Subcutaneous abdominal adipose tissue (tissue), 5 donors: ENCODE results near the gene STARD4.

Experiments used
- H3K27ac ChIP-seq: one replicate; pipeline ENCODE4 v1.7.0; 2013; ENCODE audit warnings: low read depth, mild to moderate bottlenecking, inconsistent platforms, low read length, moderate library complexity
- H3K27me3 ChIP-seq, 5 donors: one replicate each; pipeline ENCODE4 v1.7.0; 2013; ENCODE audit warnings: low read length in 5 of 5, inconsistent platforms in 1 of 5; ENCODE audit not compliant: control insufficient read depth in 5 of 5, insufficient read depth in 4 of 5
- H3K36me3 ChIP-seq, 5 donors: one replicate each; pipeline ENCODE4 v1.7.0; 2013; ENCODE audit warnings: low read length in 5 of 5; ENCODE audit not compliant: control insufficient read depth in 5 of 5, insufficient read depth in 5 of 5
- H3K4me1 ChIP-seq, 5 donors: one replicate each; pipeline ENCODE4 v1.7.0; 2013; ENCODE audit warnings: low read length in 5 of 5, mild to moderate bottlenecking in 3 of 5, moderate library complexity in 1 of 5; ENCODE audit not compliant: control insufficient read depth in 5 of 5, insufficient read depth in 5 of 5
- H3K4me3 ChIP-seq, 5 donors: one replicate each; pipeline ENCODE4 v1.7.0; 2013; ENCODE audit warnings: low read length in 5 of 5, low read depth in 1 of 5
- H3K9ac ChIP-seq, 5 donors: one replicate each; pipeline ENCODE4 v1.7.0; 2013; ENCODE audit warnings: low read length in 5 of 5, mild to moderate bottlenecking in 4 of 5, moderate library complexity in 3 of 5
- H3K9me3 ChIP-seq, 5 donors: one replicate each; pipeline ENCODE4 v1.7.0; 2013; ENCODE audit warnings: low read length in 5 of 5; ENCODE audit not compliant: control insufficient read depth in 5 of 5
- donor health status: healthy.
- donor health status: healthy.
- donor health status: healthy.
- donor health status: healthy.
- donor health status: healthy.

Gene STARD4

GRCh38 chr5:111512375-111513130 lies at the start of gene STARD4:
Gene STARD4 (minus strand): TSS chr5:111512535. CDS start chr5:111507433, 5,102 bp downstream.
- Histone ChIP-seq H3K36me3 (no peaks in the 10 kb centered on the region), H3K9me3 (no peaks in the 10 kb centered on the region), H3K4me3 (peak within 1 kb of the TSS; percentile 84 to 94 (median 88)), H3K27me3 (no peaks in the 10 kb centered on the region), H3K4me1 (peaks cover 0 to 18% (median 15%) of the 10 kb centered on the region in 5 donors), H3K27ac (peak within 1 kb of the TSS; percentile 56), H3K9ac (peak within 1 kb of the TSS; percentile 38 to 87 (median 77))

- Histone ChIP-seq H3K9ac (no peak overlapping the region), H3K27ac (no peak overlapping the region), H3K9me3 (peaks cover 0 to 4% (median 3%) of the 10 kb centered on the region in 5 donors), H3K4me1 (peaks cover 0 to 13% (median 0%) of the 10 kb centered on the region in 5 donors), H3K36me3 (no peaks in the 10 kb centered on the region), H3K4me3 (no peak overlapping the region), H3K27me3 (no peaks in the 10 kb centered on the region)
Observed at GRCh38 chr5:111559680-111560079, 47.3 kb upstream of the STARD4 start.

- no peaks in the 10 kb centered on the region for H3K27me3 ChIP-seq
- no peak overlapping the region for H3K9ac ChIP-seq
- no peak overlapping the region for H3K27ac ChIP-seq
- H3K4me1 ChIP-seq = peaks cover 0 to 5% (median 0%) of the 10 kb centered on the region in 5 donors
- no peak overlapping the region for H3K4me3 ChIP-seq
- H3K36me3 ChIP-seq = no peaks in the 10 kb centered on the region
- H3K9me3 ChIP-seq = peaks cover 0 to 4% (median 3%) of the 10 kb centered on the region in 5 donors
Observed at GRCh38 chr5:111557686-111558085, 45.4 kb upstream of the STARD4 start.

GRCh38 chr5:111557111-111557510 lies 44.8 kb upstream of the STARD4 start:
- no peak overlapping the region for H3K4me3 ChIP-seq
- no peaks in the 10 kb centered on the region for H3K27me3 ChIP-seq
- no peak overlapping the region for H3K9ac ChIP-seq
- H3K36me3 ChIP-seq = no peaks in the 10 kb centered on the region
- H3K4me1 ChIP-seq = peaks cover 0 to 9% (median 0%) of the 10 kb centered on the region in 5 donors
- no peak overlapping the region for H3K27ac ChIP-seq
- H3K9me3 ChIP-seq = peaks cover 0 to 4% (median 3%) of the 10 kb centered on the region in 5 donors

- Histone ChIP-seq H3K9me3 (peaks cover 0 to 4% (median 3%) of the 10 kb centered on the region in 5 donors), H3K4me1 (peaks cover 0 to 14% (median 0%) of the 10 kb centered on the region in 5 donors), H3K4me3 (no peak overlapping the region), H3K9ac (no peak overlapping the region), H3K27me3 (no peaks in the 10 kb centered on the region), H3K27ac (no peak overlapping the region), H3K36me3 (no peaks in the 10 kb centered on the region)
Observed at GRCh38 chr5:111556501-111556900, 44.2 kb upstream of the STARD4 start.

GRCh38 chr5:111555760-111556159 lies 43.4 kb upstream of the STARD4 start:
- Histone ChIP-seq H3K27ac (no peak overlapping the region), H3K4me1 (peaks cover 0 to 22% (median 6%) of the 10 kb centered on the region in 5 donors), H3K4me3 (no peak overlapping the region), H3K9me3 (peaks cover 0 to 4% (median 3%) of the 10 kb centered on the region in 5 donors), H3K27me3 (no peaks in the 10 kb centered on the region), H3K9ac (no peak overlapping the region), H3K36me3 (no peaks in the 10 kb centered on the region)

- Histone ChIP-seq H3K4me3 (no peak overlapping the region), H3K9ac (no peak overlapping the region), H3K36me3 (no peaks in the 10 kb centered on the region), H3K27ac (no peak overlapping the region), H3K9me3 (no peaks in the 10 kb centered on the region), H3K27me3 (no peaks in the 10 kb centered on the region), H3K4me1 (peaks cover 0 to 31% (median 8%) of the 10 kb centered on the region in 5 donors)
Observed at GRCh38 chr5:111553868-111554267, 41.5 kb upstream of the STARD4 start.

GRCh38 chr5:111552896-111553295 lies 40.6 kb upstream of the STARD4 start:
- Histone ChIP-seq H3K4me1 (peaks cover 0 to 31% (median 8%) of the 10 kb centered on the region in 5 donors), H3K27me3 (no peaks in the 10 kb centered on the region), H3K9me3 (no peaks in the 10 kb centered on the region), H3K27ac (no peak overlapping the region), H3K4me3 (no peak overlapping the region), H3K36me3 (no peaks in the 10 kb centered on the region), H3K9ac (no peak overlapping the region)

GRCh38 chr5:111552492-111552891 lies 40.2 kb upstream of the STARD4 start:
- Histone ChIP-seq H3K27ac (no peak overlapping the region), H3K9me3 (no peaks in the 10 kb centered on the region), H3K36me3 (no peaks in the 10 kb centered on the region), H3K4me3 (peak overlapping the region in 1 of 5 donors; percentile 40), H3K4me1 (peaks cover 0 to 31% (median 8%) of the 10 kb centered on the region in 5 donors), H3K27me3 (no peaks in the 10 kb centered on the region), H3K9ac (no peak overlapping the region)

- Histone ChIP-seq H3K27ac (peak overlapping the region; percentile 71), H3K36me3 (no peaks in the 10 kb centered on the region), H3K27me3 (no peaks in the 10 kb centered on the region), H3K4me1 (peaks cover 0 to 31% (median 8%) of the 10 kb centered on the region in 5 donors), H3K9ac (peak overlapping the region in 1 of 5 donors; percentile 14), H3K4me3 (peak overlapping the region in 1 of 5 donors; percentile 40), H3K9me3 (no peaks in the 10 kb centered on the region)
Observed at GRCh38 chr5:111551569-111552275, 39.4 kb upstream of the STARD4 start.
